Stimulated activated CD4-positive, alpha-beta T cell treated with anti-CD3 and anti-CD28 coated beads, Interleukin-1b, Interleukin-23, amount 100 ng/mL, for 4 hours (primary cell): ENCODE results near the gene NRARP.

Experiments used
- DNase-seq, 2 donors: peaks; one replicate each; pipeline ENCODE4 v3.0.0-alpha.2; 2020; ENCODE audit warnings: low read depth in 2 of 2

NRARP gene

DNA sequence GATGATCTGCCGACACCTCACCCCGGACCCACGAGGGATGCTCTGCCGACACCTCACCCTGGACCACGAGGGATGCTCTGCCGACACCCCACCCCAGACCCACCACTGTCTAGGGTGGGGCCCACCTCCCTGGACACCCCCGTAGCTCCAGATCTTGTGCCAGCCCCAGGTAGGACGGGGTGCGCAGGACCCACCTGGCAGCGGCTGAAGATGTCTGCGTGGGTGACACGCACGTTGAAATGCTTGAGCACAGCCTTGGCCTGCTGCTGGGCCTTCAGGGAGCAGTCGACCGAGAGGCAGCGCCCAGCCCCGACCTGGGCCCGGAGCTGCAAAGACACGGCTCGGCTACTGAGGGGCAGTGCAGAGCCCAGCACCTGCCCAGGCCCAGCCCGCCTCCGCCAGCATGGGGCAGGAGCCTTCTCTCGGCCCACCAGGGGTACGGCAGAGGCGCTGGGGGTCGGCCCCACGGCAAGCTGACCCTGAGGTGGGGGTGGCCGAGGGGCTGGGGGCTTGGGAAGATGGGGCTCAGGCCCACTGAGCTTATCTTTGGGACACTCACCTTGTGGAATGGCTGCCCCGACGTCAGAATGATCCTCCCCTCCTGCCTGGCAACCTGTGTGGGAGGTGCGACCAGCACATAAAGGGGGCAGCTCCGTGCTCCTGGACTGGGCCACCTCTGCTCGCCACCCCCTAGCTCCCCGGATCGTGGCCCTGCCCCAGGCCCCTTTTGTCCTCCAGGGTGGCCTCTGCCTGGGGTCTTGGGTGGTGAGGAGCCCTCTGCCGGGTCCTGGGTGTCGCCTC is 21.7 kb upstream of the NRARP start:
- no peak for DNase-seq

DNA sequence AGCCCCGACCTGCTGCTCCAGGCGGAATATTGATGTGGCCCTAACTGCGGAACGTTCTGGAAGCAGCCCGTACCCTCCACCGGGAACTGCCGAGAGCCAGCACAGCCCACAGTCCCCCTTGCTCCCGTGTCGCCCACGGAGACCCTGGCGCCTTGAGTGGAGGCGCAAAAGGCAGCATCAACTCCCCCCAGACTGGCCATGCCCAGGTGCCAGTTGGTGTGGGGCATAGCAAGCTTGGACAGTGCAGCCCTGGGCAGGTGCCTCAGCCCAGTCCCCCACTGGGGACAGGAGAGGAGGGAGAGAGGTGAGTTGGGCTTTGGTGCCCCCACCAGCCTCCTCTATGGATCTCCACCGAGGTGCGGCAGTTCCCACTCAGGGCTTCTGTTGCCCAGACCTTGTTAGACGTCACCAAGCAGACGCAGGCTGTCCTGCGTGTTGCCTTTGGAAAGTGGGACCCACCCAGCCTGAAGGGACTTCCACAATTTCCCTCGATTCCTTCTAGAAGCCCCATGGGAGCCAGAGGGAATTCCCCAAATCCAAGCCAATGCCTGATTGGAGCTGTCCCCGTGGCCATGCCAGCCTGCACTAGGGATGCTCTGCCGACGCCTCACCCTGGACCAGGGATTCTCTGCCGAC is 19.8 kb upstream of the NRARP start:
- no peak for DNase-seq

DNA sequence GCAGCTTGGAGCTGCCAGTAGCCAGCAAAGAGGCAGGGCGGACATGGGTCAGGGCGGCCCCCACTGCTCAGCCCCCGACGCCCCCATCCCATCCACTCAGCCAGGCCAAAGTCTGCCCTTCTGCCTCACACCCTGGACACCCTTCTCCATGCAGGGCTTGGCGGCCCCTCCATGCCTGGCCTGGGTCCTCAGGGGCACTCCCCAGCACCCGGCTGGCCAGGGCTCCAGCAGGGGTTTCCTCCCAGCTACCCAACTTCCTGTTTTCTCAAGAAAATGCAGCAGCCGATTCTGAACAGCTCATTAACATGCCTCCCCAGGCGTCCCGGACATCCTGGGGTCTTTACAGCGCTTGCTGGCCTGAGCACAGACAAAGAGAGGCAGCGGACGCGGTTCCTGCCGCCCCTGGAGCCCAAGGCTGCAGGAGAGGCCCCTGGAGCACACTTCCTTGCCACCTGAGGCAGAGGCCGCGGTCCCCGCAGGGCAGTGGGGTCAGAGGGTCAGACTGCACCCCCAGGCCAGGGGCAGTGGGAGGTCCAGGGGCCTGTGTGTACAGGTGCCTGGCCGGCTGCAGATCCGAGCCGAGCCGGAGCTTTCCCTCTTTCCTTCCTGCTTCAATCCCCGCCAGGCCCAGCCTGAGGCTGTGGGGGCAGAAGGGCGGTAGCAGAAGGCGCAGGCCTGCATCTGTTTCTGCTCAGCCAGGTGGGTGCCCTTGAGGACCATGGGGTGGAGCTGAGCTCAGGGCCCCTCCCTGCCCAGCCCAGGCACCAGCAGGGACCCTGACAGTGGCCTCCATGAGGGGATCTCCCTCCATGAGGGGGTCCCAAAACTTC is 18.7 kb upstream of the NRARP start:
- DNase-seq = no peak

DNA sequence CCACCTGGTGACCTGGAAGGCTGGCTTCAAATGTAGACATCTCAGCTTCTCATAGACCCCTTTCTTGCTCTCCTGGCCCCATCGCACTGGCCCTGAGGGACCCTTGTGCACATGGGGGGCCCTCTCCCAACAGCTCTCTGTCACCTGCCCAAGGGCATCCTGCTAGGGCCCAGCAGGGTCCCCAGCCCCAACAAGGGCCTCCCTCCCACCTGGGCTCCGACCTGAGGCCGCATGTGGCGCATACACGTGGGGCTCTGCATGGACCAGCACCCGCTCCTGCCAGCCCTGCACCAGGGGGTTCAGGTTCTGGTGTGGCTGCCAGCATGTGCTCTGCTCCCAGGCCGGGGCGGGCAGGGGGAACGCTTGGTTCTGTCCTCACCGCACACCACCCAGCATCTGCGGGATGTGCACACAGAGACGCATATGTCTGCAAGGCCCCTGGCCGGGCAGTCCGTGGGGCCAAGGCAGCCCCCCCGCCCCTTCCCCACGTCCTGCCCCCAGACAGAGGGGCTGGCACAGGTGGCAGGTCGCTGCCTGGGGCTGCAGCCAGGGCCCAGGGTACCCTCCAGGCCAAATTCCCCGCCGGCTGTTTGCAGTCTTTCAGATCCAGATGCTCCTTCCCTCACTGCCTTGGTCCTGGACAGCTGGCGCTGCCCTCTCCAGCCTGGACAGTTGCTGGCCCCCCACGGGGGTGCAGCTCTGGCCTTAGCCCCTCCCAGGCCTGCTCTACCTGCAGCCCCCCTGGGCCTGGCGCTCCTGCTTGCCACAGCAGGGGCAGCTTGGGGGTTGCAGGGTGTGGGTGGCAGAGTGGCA is 17.9 kb upstream of the NRARP start:
- no peak for DNase-seq

DNA sequence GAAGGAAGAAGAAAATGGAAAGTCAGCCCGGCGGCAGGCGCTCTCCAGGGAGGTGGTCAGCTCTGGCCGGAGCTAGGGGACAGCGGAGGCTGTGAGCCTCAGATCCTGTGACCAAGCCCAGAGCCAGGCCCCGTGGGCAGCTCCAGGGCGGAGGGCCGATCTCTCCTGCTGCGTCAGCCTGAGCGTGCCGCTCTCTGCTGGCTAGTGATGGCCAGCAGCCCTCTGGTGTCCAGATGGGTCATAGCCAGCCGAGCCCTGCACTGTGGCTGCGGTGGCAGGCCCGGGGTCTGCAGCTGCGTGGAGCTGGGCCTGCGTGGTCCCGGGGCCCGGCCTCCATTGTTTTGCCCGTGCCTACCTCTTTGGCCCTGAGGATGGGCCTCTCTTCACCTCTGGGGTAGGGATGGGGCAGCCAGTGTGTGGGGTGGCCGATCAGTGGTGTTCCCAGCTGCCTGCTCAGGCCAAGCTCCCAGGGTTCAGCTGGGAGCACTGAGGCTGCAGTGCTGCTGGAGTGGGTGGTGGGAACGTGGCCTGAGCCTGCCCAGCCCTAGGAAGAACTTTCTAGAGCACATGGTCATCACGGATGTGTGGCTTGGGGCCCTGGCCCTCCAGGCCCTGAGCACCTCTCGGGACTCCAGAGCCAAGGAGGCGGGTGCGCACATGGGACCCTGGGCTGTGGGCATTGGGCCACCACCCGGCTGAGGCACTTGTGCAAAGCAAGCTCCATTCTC is 17.1 kb upstream of the NRARP start:
- no peak for DNase-seq

DNA sequence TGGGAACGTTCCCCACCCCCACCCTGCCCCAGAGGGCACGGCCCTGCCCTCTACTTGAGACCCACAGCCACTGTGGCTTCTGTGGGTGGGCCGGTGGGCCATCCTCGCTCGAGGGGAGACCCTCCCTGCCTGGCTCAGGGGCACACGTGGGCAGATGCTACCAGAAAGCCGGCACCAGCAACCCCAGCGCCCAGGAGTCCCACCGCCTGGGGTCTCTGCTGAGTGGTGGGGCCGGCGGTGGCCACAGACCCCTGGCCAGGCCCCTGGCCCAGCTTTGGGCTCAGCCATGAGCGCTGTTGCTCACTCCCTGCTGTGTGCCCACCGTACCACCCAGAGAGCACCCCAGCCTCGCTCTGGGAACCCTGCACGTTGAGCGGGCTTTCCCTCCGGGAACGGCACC is 16.5 kb upstream of the NRARP start:
- DNase-seq = no peak

DNA sequence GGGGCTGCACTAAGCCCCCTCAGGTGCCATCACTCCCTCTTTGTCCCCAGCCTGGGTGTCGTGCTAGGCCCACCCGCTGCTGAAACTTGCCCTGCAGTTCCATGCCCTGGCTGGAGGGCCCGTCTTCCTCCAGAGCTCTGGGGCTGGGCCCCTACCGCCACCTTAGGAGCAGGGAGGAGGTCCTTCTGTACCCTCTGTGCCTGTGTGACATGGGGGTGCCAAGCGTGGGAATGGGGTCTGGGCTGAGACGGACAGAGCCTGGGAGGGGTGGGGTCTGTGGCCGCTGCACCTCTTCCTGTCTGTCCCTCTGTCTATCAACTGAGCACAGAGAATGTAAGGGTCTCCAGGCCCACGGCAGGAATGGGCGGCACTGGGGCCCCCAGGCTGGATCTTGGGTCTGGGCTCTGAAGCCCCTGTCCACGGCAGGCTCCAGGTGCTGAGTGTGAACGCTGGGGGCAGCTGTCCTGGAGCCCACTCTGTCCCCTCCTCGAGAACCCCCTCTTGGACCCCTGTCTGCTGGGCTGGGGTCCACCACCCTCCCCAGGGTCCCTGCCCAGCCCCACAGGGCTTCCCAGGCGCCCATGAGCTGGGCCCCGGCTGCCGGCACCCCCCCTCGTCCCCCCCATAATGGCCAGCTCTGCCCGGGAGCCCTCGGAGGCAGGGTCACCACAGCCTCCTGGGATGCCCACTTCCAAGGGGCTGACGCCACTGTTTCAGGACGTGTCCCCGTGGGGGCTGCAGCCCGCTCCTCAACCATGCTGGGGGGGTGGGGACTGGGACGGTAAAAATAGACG is 15.8 kb upstream of the NRARP start:
- DNase-seq = no peak

DNA sequence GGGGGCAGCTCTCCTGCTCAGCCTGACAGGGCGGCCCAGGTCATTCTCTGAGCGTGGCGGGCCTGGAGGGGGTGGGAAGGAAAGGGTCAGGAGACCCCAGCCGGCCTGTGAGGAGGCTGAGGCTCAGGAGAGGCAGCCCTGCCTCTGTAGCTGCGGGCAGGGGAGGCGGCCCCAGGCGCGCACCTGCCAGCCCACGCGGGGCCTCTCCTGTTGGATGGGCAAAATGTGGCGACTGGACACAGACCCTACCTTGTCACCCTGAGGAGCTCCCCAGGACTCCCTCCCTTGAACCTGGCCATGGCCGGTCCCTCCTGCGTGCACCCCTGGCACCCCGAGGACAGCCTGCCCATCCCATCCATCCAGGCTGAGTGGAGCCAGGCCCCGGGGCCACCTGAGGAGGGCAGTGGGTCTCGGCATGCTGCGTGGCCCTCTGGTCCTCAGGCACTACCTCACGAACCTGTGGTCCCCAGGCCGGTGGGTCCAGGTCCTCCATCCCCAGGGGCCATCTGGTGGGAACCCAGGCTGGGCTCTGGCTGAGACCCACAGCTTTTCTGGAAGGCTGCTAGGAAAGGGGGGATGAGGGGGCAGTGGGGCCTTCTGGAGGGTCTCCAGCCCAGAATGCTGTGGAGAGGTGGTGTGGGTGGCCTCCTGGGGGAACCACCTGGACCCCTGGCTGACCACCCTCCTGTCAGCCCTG is 15.1 kb upstream of the NRARP start:
- DNase-seq = no peak

DNA sequence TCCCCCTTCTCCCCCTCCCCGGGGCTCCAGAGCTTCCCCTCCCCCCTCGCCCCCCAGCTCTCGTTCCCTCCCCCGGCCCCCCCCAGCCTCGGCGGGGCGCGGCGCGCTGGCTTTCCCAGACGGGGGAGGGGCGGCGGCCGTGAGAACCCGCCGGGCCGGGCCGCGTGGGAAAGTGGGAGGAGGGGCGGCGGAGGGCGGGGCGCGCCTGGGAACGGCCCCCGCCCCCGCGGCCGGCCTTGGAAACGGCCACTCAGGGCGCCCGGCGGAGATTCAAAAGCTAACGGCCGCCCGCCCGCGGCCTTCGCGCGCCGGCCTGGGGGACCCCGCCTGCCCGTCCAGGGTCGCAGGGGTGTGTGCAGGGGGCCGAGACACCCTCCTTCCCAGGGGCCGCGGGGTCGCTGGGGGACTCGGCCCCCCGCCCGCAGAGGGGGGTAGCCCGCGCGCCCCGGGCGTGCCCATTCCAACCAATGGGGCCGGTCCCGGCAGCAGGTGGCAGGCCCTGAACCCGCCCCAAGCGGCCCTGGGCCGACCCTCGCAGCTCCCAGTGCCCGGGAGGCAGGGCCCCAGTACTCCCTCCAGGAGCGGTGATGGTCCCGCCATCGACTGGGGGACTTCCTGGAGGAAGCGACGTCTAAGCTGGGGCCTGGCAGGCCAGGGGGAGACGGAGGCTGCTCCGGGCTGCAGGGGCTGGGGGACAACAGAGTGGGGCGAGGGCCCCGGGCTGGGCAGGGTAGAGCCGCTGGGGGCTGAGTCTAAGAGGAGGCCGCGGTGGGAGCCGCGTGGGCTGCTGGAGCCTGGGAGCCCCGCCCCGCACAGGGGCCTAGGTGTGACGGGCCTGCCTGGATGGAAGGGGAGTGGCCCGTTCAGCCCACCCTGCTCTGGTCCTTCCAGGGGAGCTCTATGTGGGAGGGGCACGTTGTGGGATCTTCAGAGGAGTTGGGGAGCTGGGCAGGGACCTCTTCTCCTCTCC is 14.2 kb upstream of the NRARP start:
- no peak for DNase-seq

DNA sequence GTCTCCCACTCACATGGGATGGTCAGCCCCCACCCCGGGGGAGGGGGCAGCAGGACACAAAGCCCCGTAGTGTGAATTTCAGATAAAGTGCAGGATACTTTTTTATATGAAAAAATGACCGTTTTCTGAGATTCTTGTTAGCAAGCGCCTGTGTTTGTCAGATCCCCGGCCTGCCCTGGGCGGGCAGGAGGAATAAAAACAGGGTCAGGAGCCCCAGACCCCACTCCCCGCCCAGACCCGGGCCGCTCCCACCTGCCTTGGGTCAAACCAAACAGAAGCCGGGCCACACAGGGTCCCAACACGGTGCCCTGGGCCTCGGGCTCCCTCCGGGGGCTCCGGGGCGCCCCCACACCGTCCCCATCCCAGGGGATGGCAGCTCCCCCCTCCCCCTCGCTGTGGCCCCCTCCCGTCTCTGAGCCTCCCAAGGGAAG is 13.5 kb upstream of the NRARP start:
- no peak for DNase-seq

DNA sequence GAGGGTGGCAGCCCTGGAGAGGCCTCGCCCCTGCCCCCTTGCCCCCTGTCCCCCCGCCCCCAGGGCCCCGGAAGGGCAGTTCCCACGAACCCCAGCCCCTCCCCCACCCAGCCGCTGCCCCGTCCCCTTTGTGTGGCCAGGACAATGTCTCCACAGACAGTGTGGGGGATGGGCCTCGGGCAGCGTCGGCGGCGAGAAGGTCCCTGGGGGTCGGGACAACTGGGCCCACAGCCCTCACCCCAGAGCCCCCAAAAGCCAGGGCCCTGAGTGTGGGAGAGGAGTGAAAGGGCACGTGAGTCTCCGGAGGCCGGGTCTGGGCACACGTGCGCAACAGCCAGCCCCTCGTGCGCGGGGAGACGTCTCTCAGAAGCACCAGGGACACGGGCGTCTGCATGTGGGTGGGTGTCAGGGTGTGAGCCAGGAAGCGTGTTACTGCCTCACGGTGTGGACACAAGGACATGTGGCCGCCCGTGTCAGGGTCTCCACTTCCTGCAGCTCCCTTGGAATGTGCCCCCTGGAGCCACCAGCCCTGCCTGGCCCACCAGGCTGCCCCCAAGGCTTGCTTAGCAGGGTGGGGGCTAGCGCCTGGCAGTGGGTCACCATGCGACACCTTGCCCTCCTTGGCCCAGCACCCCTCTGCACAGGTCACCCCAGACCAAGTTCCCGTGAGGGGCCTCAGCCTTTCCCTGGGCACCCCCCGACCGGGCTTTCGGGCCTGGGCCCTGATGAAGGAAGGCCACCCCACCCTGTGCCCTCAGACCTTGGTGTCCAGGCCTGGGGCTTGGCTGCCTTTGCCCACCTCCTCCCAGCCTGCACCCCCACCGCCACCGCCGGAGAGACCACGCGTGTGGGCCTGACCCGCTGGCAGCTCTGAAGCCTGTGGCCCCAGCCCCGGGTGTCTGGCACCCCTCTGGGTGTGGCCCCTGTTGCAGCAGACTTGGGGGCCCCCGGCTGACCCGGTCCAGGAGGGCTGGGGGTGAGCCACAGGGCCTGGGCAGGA is 12.8 kb upstream of the NRARP start:
- DNase-seq = no peak

DNA sequence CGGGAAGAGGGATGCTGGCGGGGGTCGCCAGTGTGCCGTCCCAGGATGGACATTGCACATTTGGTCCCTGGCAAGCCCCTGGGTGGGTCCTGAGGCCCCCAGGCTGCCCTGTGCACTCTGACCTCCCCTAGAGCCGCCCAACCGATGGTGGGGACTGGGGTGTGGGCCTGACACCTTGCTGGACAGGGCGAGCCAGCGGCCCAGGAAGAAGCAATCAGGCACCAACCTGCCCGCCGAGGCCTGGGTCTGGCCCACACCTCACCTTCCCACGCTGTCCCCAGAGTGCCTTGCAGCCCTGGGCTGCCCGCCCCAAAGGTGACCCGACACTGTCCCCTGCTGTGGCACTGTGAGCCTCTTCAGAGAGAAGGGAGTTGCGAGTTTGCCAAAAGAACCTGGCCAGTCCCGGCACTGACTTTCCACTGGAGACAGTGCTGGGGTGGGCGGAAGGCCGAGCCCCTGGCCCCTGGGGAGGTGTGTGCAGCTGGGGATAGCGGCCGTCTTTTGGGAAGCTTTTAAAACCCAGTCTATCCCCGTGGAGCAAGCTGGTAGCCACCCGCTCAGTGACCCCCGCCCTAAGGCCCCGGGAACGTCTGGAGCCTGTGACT is 12.0 kb upstream of the NRARP start:
- no peak for DNase-seq

DNA sequence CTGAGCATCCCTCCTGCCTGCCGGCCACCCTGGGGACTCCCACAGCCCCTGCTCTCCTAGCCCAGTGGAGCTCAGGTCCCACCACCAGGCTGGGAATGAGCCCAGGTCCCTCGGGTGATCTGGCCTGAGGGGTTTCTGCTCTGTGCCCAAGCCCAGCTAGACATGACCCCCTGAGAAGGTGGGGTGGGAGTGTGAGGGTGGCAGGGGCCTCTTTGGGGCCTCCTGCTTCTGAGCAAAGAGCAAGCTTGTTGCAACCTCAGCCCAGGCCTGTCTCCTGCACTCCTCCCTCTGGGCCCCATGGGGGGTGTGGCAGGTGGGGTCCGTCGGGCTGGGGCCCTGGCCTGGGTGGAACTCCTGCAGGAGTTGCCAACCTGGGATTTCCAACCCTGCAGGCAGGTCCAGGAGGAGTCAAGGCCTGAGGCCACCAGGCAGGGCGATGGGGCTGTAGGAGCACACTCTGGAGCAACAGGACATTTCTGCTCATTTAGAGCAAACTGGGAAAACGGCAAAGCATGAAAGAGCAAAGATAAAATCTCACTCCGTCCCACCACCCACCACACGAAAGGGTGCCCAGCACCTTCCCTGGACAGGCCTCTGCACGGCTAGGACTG is 11.4 kb upstream of the NRARP start:
- no peak for DNase-seq

DNA sequence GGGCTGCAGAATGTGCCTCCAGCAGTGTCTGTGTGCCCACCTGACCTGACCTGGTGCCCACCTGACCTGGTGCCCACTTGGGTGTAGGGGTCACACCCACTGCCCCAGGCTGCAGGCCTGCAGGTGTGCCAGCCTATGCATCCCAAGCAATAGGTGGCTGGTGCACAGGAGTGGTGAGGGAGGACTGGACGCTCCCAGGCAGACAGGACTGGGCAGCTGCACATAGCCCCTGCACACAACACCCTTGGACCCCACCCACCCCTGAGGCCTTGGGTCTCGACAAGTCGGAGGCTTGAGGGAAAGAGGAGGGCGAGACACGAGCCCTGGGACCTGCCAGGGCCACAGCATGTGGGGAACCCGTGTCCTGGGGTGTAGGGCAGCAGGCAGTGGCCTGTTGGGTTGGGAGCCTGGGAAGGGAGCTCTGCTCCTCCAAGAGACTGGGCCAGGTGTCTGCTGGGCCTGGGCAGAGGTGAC is 10.8 kb upstream of the NRARP start:
- no peak for DNase-seq

DNA sequence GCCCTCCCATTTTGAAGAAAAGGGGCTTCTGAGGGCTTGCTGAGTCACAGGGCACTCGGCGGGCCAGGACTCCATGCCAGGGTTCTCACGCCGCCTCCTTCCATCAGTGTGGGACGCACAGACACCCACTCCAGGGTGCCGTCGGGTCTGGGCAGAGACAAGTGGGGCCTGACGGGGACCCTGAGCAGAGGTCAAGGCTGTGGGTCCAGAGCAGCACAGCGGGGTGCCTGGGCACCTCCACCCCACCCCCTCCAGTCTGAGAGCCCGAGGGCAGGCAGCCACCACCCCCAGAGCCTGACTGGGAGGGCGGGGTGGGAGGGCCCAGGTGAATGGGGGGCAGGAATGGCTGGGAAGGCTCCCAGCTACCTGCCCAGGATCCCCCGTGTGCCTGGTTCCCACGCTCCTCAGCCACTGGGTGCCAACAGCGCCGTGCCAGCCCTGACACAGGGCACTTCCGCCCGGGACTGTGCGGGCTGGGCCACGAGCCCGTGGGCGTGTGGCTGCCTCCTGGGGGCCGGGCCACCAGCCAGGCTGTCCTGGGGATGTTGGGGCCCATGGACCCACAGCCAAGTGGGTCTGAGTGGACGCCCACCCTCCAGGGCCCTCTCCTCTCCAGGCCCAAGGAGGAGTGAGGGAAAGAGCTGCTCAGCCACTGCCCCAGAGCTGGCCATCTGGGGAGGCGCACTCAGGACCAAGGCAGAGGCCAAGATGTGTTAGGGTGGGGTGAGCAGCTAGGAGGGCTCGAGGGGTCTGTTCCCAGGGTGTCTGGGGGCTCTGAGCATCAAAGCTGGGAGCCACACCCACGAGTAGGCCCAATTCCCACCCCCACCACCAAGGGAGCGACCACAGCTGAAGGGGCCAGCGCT is 10.1 kb upstream of the NRARP start:
- no peak for DNase-seq
